Measurements from ENCODE around the gene TEKT5. TPM values are rescaled to one million over a fixed set of nuclear protein-coding genes. Genes with fewer than 3 reads are reported as not detected.

Gene TEKT5
- total and polyA plus RNA-seq, 9 of the 15 experiments (the other 6 are each of a cell fraction or from before 2014, with no cell fraction given): 0.10 to 0.19 TPM; not detected in 7

DNA sequence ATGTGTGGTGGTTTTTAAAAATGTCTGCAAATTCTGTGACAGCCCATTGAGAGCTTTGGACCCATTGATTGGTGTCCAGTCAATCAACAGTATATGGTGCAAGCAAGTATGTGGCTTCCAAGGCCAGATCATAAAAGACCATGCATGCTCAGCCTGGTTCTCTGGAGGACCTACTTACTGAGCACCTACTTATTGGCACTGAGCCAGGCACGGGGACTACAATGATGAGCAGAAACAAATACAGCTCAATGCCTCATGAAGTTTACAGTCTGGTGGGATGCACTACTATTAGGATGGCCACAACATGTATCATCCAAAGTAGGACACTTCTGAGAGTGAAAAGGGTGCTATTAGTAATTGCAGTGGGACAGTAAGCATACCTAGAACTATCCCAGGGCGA, 107.1 kb downstream of the TEKT5 start:
- Histone ChIP-seq H3K4me2 (ENCODE audit: insufficient read depth, low read length) (no peak overlapping the region), H3K36me3 (ENCODE audit: control insufficient read depth, insufficient read depth, low read length) (no peaks in the 10 kb centered on the region), H3K9ac (ENCODE audit: insufficient read depth in 1 of 2, low read depth in 2 of 2, low read length in 2 of 2) (no peak overlapping the region), H4K20me1 (replicated peaks; ENCODE audit: control insufficient read depth, insufficient read depth, low read length) (no peaks in the 10 kb centered on the region; the same call in 1 of the 2 replicates), H3K79me2 (ENCODE audit: control insufficient read depth, insufficient read depth, low read length) (no peaks in the 10 kb centered on the region), H3K9me3 (replicated peaks; ENCODE audit: control insufficient read depth, insufficient read depth, low read depth, low read length) (no peaks in the 10 kb centered on the region), H3K4me3 (no peak overlapping the region), H3K27me3 (ENCODE audit: control insufficient read depth in 2 of 2, insufficient read depth in 2 of 2, low read length in 2 of 2) (peaks cover 43 to 63% of the 10 kb centered on the region in 2 experiments), H3K9me1 (ENCODE audit: control insufficient read depth, insufficient read depth, low read length) (peaks cover 2% of the 10 kb centered on the region), H3K27ac (ENCODE audit: extremely low read depth, low read depth, low read length) (no peak overlapping the region), H2AFZ (ENCODE audit: low read depth, low read length) (no peak overlapping the region), H3K4me1 (replicated peaks in 1 of 2; ENCODE audit: control insufficient read depth in 2 of 2, insufficient read depth in 2 of 2, low read length in 2 of 2) (no peaks in the 10 kb centered on the region)
- in situ Hi-C loops (cut with MboI): no loop called here
- no peak for FAIRE-seq
- ATAC-seq: no peak
- TF ChIP-seq ZNF12 (CRISPR knock-in tag; IDR thresholded peaks at IDR 0.05) (no peak), NFIC (IDR thresholded peaks at IDR 0.05) (peak; percentile 92), NFIX (CRISPR knock-in tag; IDR thresholded peaks at IDR 0.05; ENCODE audit: low read depth) (peak; percentile 64; the same call in 1 of the 2 replicates)
- CTCF ChIA-PET (ENCODE audit: low intra/inter-chr PET ratio): no interaction called here
- BruUV-seq (replicated peaks): no TSS peak
- intact Hi-C loops (cut with micrococcal nuclease): no loop called here
- POLR2A ChIA-PET: interaction anchor here (0.8 kb wide), 1 partner anchor 700 kb away, joined by 3 read pairs; no protein-coding TSS in a partner anchor
- no peak for DNase-seq (ENCODE audit: extremely low read depth in 1 of 4, low spot score in 3 of 4)
- WGBS (ENCODE audit: insufficient coverage, low coverage, missing lambda C conversion rate): 0% methylated on average over 2 of the region's 2 CpGs

DNA sequence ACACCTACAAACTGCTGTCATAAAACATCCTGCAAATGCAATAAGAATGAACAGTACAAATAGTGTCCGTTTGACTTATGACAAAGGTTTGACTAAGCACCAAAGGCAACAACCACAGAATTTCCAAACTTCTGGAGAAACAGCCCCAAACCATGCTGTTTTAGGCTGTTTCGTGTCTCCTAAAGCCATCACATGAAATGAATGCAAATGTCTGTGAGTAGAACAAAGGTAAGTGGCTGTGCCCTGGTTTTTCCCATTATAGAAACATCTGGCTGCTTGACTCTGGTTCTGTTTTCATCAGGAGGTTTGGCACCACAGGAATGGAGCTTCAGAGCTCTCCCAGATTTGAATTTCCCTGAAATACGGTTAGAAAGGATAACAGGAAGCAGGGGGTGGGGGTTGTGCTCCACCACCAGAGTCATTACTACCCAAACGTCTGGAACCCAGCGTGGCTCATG, 109.7 kb downstream of the TEKT5 start:
- Histone ChIP-seq H3K79me2 (ENCODE audit: control insufficient read depth, insufficient read depth, low read length) (no peaks in the 10 kb centered on the region), H2AFZ (ENCODE audit: low read depth, low read length) (no peak overlapping the region), H3K27ac (ENCODE audit: extremely low read depth, low read depth, low read length) (no peak overlapping the region), H3K9ac (ENCODE audit: insufficient read depth in 1 of 2, low read depth in 2 of 2, low read length in 2 of 2) (no peak overlapping the region), H4K20me1 (replicated peaks; ENCODE audit: control insufficient read depth, insufficient read depth, low read length) (no peaks in the 10 kb centered on the region; the same call in 1 of the 2 replicates), H3K4me2 (ENCODE audit: insufficient read depth, low read length) (no peak overlapping the region), H3K4me3 (no peak overlapping the region), H3K36me3 (ENCODE audit: control insufficient read depth, insufficient read depth, low read length) (no peaks in the 10 kb centered on the region), H3K9me3 (replicated peaks; ENCODE audit: control insufficient read depth, insufficient read depth, low read depth, low read length) (no peaks in the 10 kb centered on the region), H3K9me1 (ENCODE audit: control insufficient read depth, insufficient read depth, low read length) (peaks cover 2% of the 10 kb centered on the region), H3K27me3 (ENCODE audit: control insufficient read depth in 2 of 2, insufficient read depth in 2 of 2, low read length in 2 of 2) (peaks cover 42 to 69% of the 10 kb centered on the region in 2 experiments), H3K4me1 (replicated peaks in 1 of 2; ENCODE audit: control insufficient read depth in 2 of 2, insufficient read depth in 2 of 2, low read length in 2 of 2) (peaks cover 0 to 9% of the 10 kb centered on the region in 2 experiments; a peak in 4 of 5 replicates)
- ChIA-PET POLR2A (interaction anchor here (0.6 kb wide), 1 partner anchor 25 kb away, joined by 6 read pairs; no protein-coding TSS in a partner anchor), CTCF (ENCODE audit: low intra/inter-chr PET ratio) (no interaction called here)
- in situ Hi-C loops (cut with MboI): no loop called here
- WGBS (ENCODE audit: insufficient coverage, low coverage, missing lambda C conversion rate): 2% methylated on average over 5 of the region's 5 CpGs
- DNase-seq (ENCODE audit: extremely low read depth in 1 of 4, low spot score in 3 of 4) (no peak), ATAC-seq (no peak), FAIRE-seq (no peak)
- no TSS peak for BruUV-seq (replicated peaks)
- intact Hi-C loops (cut with micrococcal nuclease): no loop called here
- TF ChIP-seq ZNF184 (CRISPR knock-in tag; IDR thresholded peaks at IDR 0.05) (no peak), MCM3 (IDR thresholded peaks at IDR 0.05) (no peak), HMG20B (CRISPR knock-in tag; IDR thresholded peaks at IDR 0.05) (no peak), NELFE (IDR thresholded peaks at IDR 0.05; ENCODE audit: insufficient read depth, insufficient read length) (no peak), RFX7 (CRISPR knock-in tag; IDR thresholded peaks at IDR 0.05) (no peak), TCF3 (CRISPR knock-in tag; IDR thresholded peaks at IDR 0.05) (no peak), MYBL2 (IDR thresholded peaks at IDR 0.05; ENCODE audit: low read depth) (no peak), MYBL2 (CRISPR knock-in tag; IDR thresholded peaks at IDR 0.05; ENCODE audit: borderline replicate concordance) (no peak), ZNF696 (CRISPR knock-in tag; conservative IDR thresholded peaks at IDR 0.05) (no peak)
- TF ChIP-seq, protein P1, sequence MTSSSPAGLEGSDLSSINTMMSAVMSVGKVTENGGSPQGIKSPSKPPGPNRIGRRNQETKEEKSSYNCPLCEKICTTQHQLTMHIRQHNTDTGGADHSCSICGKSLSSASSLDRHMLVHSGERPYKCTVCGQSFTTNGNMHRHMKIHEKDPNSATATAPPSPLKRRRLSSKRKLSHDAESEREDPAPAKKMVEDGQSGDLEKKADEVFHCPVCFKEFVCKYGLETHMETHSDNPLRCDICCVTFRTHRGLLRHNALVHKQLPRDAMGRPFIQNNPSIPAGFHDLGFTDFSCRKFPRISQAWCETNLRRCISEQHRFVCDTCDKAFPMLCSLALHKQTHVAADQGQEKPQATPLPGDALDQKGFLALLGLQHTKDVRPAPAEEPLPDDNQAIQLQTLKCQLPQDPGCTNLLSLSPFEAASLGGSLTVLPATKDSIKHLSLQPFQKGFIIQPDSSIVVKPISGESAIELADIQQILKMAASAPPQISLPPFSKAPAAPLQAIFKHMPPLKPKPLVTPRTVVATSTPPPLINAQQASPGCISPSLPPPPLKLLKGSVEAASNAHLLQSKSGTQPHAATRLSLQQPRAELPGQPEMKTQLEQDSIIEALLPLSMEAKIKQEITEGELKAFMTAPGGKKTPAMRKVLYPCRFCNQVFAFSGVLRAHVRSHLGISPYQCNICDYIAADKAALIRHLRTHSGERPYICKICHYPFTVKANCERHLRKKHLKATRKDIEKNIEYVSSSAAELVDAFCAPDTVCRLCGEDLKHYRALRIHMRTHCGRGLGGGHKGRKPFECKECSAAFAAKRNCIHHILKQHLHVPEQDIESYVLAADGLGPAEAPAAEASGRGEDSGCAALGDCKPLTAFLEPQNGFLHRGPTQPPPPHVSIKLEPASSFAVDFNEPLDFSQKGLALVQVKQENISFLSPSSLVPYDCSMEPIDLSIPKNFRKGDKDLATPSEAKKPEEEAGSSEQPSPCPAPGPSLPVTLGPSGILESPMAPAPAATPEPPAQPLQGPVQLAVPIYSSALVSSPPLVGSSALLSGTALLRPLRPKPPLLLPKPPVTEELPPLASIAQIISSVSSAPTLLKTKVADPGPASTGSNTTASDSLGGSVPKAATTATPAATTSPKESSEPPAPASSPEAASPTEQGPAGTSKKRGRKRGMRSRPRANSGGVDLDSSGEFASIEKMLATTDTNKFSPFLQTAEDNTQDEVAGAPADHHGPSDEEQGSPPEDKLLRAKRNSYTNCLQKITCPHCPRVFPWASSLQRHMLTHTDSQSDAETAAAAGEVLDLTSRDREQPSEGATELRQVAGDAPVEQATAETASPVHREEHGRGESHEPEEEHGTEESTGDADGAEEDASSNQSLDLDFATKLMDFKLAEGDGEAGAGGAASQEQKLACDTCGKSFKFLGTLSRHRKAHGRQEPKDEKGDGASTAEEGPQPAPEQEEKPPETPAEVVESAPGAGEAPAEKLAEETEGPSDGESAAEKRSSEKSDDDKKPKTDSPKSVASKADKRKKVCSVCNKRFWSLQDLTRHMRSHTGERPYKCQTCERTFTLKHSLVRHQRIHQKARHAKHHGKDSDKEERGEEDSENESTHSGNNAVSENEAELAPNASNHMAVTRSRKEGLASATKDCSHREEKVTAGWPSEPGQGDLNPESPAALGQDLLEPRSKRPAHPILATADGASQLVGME (CRISPR knock-in tag; IDR thresholded peaks at IDR 0.05): no peak
